ENCODE results near the gene TNFAIP8.
"Not testable (repeated sequence)": the region's sequence is repeated elsewhere in the genome, so short reads cannot be mapped to it uniquely, and the experiment has no call there.

Gene TNFAIP8

GRCh38 chr5:119412279-119413227, 56.7 kb downstream of the TNFAIP8 start:
- DNase-seq (ENCODE audit: low read depth in 2 of 3, low spot score in 1 of 3), result no peak

- not testable (repeated sequence) for DNase-seq (ENCODE audit: low read depth in 2 of 3, low spot score in 1 of 3)
These were observed 58.4 kb downstream of the TNFAIP8 start for GRCh38 chr5:119414124-119414734.

DNA sequence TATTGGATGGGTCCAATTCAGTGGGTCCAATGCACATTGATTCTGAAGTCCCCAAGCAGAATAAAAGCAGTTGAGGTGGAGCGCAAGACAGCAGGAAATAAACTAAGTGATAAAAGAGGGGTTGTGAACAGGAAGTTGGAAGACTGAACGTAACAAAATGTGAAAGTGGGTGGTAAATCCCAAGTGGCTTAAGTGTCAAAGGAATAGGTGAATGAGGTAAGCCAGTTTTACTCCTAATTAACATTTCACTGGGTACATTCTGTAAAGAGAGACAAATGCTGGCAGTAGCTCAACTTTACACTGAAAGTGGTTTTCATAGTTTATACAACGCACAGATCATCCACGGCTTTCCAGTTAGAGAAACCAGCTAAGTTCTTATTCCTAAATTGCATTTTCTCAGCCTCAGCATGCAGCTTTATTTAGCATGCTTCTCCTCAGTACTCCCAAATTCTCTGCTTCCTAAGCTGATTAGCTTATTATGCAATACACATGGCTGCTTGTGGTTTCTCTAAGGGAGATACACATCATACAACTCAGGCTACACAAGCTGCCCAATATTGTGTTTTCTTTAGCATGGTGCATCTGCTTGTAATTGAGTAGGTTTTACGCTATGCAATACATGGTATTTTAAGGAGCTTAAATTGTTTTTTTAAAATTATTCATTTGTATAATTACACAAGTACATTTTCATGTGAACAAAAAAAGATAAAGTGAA, 62.2 kb downstream of the TNFAIP8 start:
- DNase-seq (ENCODE audit: low read depth in 2 of 3, low spot score in 1 of 3), result no peak

- no peak for DNase-seq (ENCODE audit: low read depth in 2 of 3, low spot score in 1 of 3)
These were observed 62.8 kb downstream of the TNFAIP8 start for GRCh38 chr5:119418606-119419100.

DNA sequence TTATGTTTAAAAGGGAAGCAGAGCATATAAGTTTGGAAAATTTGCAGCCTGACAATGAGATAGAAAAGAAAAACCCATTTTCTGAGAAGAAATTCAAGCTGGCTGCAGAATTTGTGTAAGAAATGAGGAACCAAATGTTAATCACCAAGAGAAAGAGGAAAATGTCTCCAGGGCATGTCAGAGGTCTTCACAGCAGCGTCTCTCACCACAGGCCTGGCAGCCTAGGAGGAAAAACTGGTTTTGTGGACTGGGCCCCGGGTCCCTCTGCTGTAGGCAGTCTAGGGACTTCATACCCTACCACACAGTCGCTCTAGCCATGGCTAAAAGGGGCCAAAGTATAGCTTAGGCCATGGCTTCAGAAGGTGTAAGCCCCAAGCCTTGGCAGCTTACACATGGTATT, 64.3 kb downstream of the TNFAIP8 start:
- DNase-seq (ENCODE audit: low read depth in 2 of 3, low spot score in 1 of 3), result no peak

- no peak for DNase-seq (ENCODE audit: low read depth in 2 of 3, low spot score in 1 of 3)
These were observed 70.2 kb downstream of the TNFAIP8 start for GRCh38 chr5:119426057-119426456.

DNA sequence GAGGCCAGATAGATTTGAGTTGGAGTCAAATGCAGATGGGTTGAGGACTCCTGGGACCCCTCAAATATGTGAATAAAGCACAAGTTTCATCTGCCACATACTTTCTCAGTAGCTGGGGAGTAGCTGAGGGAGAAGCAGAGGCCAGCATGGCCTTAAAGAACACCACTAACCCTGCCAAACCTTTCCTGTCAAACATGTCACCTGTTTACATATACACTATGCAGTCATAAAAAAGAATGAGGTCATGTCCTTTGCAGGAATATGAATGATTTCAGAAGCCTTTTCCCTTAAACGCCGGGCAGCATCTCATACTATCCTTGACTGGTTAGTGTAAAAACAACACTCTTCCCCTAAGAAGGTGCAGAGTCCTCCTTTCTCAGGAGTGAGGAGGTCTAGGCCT, 71.2 kb downstream of the TNFAIP8 start:
- no peak for DNase-seq (ENCODE audit: low read depth in 2 of 3, low spot score in 1 of 3)

DNA sequence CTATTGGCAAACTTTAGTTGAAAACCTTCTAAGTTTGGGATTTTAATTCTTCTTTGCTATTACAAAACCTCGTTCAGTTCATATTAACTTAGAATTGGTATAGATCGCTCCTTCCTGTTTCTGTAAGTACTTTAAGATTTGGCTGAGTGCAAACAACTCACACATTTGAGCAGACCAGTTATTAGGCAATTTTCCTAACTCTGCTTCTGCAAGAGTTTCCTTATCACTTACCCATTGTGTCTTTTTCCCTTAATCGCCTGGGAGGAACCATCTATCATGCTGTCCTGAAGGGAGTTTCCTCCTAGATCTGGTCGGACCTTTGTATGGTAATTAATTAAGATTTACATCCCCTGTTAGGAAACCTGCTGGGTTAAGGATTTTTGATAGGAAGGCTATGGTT, 71.8 kb downstream of the TNFAIP8 start:
- not testable (repeated sequence) for DNase-seq (ENCODE audit: low read depth in 2 of 3, low spot score in 1 of 3)

DNA sequence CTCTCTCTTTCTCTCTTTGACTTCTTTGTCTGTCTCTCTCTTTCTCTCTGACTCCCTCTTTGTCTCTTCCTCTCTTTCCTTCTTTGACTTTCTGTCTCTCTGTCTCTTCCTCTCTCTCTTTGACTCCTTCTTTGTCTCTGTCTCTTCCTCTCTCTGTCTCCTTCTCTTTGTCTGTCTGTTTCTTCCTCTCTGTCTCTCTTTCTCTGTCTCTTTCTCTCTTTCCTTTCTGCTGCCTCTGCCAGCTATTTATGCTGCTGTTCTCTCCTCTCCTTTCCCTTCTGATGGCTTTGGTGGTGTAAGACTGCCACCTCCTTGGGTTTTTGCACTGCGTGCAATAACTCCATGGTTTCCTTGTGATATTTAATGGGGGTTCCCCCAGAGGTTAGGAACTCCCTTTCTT, 72.3 kb downstream of the TNFAIP8 start:
- not testable (repeated sequence) for DNase-seq (ENCODE audit: low read depth in 2 of 3, low spot score in 1 of 3)

- DNase-seq (ENCODE audit: low read depth in 2 of 3, low spot score in 1 of 3), result not testable (repeated sequence)
These were observed 72.8 kb downstream of the TNFAIP8 start for GRCh38 chr5:119428574-119428973.

DNA sequence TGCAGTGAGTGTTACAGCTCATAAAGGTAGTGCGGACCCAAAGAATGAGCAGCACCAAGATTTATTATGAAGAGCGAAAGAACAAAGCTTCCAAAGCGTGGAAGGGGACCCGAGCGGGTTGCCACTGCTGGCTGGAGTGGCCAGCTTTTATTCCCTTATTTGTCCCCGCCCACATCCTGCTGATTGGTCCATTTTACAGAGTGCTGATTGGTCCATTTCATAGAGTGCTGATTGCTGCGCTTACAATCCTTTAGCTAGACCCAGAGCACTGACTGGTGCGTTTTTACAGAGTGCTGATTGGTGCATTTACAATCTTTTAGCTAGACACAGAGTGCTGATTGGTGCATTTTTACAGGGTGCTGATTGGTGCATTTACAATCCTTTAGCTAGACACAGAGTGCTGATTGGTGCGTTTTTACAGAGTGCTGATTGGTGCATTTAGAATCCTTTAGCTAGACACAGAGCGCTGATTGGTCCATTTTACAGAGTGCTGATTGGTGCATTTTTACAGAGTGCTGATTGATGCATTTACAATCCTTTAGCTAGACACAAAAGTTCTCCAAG, 76.9 kb downstream of the TNFAIP8 start:
- not testable (repeated sequence) for DNase-seq (ENCODE audit: low read depth in 2 of 3, low spot score in 1 of 3)

GRCh38 chr5:119435436-119436132, 79.8 kb downstream of the TNFAIP8 start:
- peak; percentile 48 to 56 (median 51) for DNase-seq (ENCODE audit: low read depth in 2 of 3, low spot score in 1 of 3)

GRCh38 chr5:119437785-119438586, 82.2 kb downstream of the TNFAIP8 start:
- not testable (repeated sequence) for DNase-seq (ENCODE audit: low read depth in 2 of 3, low spot score in 1 of 3)

GRCh38 chr5:119438587-119438917, 82.7 kb downstream of the TNFAIP8 start:
- DNase-seq (ENCODE audit: low read depth in 2 of 3, low spot score in 1 of 3), result not testable (repeated sequence)

- DNase-seq (ENCODE audit: low read depth in 2 of 3, low spot score in 1 of 3), result no peak
These were observed 83.4 kb downstream of the TNFAIP8 start for GRCh38 chr5:119439140-119439631.

GRCh38 chr5:119439632-119440031, 83.8 kb downstream of the TNFAIP8 start:
- DNase-seq (ENCODE audit: low read depth in 2 of 3, low spot score in 1 of 3), result not testable (repeated sequence)

GRCh38 chr5:119444643-119445042, 88.8 kb downstream of the TNFAIP8 start:
- DNase-seq (ENCODE audit: low read depth in 2 of 3, low spot score in 1 of 3), result not testable (repeated sequence)

DNA sequence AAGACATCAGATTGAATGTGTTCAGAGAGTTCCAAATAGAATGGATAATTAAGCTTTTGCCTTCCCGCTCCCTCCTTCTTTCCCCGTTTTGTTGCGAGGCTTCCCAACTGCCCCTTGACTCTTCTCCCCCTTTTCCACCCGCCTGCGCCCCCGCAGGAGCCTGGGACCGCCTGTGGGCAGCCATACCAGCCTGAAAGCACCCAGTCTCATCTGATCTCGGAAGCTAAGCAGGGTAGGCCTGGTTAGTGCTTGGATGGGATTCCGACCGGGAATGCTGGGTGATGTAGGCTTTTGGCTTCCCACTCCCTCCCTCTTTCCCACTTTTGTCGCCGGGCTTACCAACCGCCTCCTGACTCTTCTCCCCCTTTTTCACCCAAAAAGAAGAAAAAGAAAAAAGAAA, 89.7 kb downstream of the TNFAIP8 start:
- DNase-seq (ENCODE audit: low read depth in 2 of 3, low spot score in 1 of 3), result no peak

Measured in stimulated activated CD4-positive, alpha-beta T cell treated with anti-CD3 and anti-CD28 coated beads, Interleukin-12 subunit alpha, Interleukin-12 subunit beta, amount 100 ng/mL, for 48 hours (primary cell).